ENCODE measurements around the gene NBAS.

DNA sequence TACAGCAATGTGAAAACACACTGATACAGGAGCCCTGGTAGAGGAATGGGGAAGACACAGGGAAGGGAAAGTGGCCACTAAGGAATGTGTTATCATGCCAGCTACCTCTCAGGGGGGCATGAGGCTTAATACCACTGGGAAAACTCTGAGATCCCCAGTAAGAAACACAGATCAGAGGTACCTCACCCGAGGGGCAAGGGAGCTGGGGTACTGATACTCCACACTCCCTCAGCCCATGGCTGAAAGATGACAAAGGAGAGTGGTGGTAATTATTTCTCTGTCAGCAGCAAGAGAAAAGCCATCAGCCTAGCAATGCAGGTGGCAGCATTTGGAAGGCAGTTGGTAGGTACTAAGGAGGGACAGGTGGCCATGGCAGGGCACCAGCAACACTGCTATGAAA, 434.8 kb downstream of the NBAS start:
- TF ChIP-seq, protein P1, sequence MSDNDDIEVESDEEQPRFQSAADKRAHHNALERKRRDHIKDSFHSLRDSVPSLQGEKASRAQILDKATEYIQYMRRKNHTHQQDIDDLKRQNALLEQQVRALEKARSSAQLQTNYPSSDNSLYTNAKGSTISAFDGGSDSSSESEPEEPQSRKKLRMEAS (IDR thresholded peaks at IDR 0.05; ENCODE audit: low read depth, low read length): no peak
- TF ChIP-seq, protein P2, sequence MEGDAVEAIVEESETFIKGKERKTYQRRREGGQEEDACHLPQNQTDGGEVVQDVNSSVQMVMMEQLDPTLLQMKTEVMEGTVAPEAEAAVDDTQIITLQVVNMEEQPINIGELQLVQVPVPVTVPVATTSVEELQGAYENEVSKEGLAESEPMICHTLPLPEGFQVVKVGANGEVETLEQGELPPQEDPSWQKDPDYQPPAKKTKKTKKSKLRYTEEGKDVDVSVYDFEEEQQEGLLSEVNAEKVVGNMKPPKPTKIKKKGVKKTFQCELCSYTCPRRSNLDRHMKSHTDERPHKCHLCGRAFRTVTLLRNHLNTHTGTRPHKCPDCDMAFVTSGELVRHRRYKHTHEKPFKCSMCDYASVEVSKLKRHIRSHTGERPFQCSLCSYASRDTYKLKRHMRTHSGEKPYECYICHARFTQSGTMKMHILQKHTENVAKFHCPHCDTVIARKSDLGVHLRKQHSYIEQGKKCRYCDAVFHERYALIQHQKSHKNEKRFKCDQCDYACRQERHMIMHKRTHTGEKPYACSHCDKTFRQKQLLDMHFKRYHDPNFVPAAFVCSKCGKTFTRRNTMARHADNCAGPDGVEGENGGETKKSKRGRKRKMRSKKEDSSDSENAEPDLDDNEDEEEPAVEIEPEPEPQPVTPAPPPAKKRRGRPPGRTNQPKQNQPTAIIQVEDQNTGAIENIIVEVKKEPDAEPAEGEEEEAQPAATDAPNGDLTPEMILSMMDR (IDR thresholded peaks at IDR 0.05; ENCODE audit: low read depth, low read length): no peak
- TF ChIP-seq POLR2A (IDR thresholded peaks at IDR 0.05; ENCODE audit: extremely low read depth, insufficient read length): no peak
